ENCODE results near the gene TBX5.
"Not testable (repeated sequence)": the region's sequence is repeated elsewhere in the genome, so short reads cannot be mapped to it uniquely, and the experiment has no call there.

The TBX5 gene

DNA sequence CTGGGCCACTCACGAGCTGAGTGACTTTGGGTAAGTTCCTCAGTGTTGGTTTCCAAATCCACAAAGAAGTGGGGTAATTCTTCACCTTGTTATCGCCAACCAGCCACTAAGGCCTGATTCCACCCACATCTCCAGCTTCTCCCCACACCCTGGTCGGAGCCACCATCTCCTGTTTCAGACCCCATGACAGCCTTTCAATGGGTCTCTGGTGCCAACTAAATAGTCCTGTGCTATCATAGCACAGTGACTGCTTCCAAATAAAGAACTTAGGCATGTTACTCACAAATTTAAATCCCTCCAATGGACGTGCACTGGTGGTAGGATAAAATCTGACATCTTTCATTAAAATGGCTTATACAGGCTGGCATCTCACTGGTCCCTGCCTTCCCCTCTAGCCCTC lies 44.0 kb downstream of the TBX5 start:
- no peak for DNase-seq (ENCODE audit: low spot score)
- TF ChIP-seq, protein P1, sequence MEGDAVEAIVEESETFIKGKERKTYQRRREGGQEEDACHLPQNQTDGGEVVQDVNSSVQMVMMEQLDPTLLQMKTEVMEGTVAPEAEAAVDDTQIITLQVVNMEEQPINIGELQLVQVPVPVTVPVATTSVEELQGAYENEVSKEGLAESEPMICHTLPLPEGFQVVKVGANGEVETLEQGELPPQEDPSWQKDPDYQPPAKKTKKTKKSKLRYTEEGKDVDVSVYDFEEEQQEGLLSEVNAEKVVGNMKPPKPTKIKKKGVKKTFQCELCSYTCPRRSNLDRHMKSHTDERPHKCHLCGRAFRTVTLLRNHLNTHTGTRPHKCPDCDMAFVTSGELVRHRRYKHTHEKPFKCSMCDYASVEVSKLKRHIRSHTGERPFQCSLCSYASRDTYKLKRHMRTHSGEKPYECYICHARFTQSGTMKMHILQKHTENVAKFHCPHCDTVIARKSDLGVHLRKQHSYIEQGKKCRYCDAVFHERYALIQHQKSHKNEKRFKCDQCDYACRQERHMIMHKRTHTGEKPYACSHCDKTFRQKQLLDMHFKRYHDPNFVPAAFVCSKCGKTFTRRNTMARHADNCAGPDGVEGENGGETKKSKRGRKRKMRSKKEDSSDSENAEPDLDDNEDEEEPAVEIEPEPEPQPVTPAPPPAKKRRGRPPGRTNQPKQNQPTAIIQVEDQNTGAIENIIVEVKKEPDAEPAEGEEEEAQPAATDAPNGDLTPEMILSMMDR (IDR thresholded peaks at IDR 0.05; ENCODE audit: extremely low read depth, missing control alignments), result no peak

- TF ChIP-seq, protein P1 (IDR thresholded peaks at IDR 0.05; ENCODE audit: extremely low read depth, missing control alignments), result no peak
- DNase-seq (ENCODE audit: low spot score), result no peak
These were observed 44.4 kb downstream of the TBX5 start for GRCh38 chr12:114361545-114361944.

GRCh38 chr12:114360485-114360884 lies 45.5 kb downstream of the TBX5 start:
- no peak for DNase-seq (ENCODE audit: low spot score)
- TF ChIP-seq, protein P1 (IDR thresholded peaks at IDR 0.05; ENCODE audit: extremely low read depth, missing control alignments), result no peak

GRCh38 chr12:114355389-114356088 lies 50.4 kb downstream of the TBX5 start:
- DNase-seq (ENCODE audit: low spot score), result no peak
- TF ChIP-seq, protein P1 (IDR thresholded peaks at IDR 0.05; ENCODE audit: extremely low read depth, missing control alignments), result peak; percentile 10

DNA sequence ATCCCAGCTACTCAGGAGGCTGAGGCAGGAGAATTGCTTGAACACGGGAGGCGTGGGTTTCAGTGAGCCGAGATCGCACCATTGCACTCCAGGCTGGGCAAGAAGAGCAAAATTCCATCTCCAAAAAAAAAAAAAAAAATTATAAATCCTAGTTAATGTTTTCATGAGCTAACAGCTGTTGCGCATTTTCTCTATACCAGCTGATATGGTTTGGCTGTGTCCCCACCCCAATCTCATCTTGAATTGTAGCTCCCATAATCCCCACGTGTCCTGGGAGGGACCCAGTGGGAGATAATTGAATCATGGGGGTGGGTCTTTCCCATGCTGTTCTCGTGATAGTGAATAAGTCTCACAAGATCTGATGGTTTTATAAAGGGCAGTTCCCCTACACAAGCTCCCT lies 56.7 kb downstream of the TBX5 start:
- not testable (repeated sequence) for DNase-seq (ENCODE audit: low spot score)

GRCh38 chr12:114347861-114348260 lies 58.1 kb downstream of the TBX5 start:
- TF ChIP-seq, protein P1 (IDR thresholded peaks at IDR 0.05; ENCODE audit: extremely low read depth, missing control alignments), result no peak
- DNase-seq (ENCODE audit: low spot score), result no peak

DNA sequence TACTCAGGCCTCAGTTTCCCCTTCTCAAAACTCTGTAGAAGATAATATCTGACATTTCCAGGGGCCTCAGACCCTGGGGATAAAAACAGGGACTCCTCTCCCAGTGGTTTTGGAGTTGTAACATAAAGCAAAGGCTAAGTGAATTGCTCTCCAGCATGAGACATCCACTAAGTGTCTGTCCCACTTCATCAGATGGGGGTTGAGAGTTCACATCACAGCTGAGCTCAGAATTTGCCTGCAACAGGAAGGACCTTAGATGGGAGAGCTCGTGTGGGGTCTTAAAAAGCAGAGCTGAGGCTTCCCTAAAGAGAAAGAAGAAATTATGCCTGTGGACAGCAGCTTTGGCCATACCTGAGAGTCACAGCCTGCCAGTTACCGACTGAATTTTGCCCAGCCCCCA lies 61.1 kb downstream of the TBX5 start:
- DNase-seq (ENCODE audit: low spot score), result no peak
- TF ChIP-seq, protein P1 (IDR thresholded peaks at IDR 0.05; ENCODE audit: extremely low read depth, missing control alignments), result no peak

DNA sequence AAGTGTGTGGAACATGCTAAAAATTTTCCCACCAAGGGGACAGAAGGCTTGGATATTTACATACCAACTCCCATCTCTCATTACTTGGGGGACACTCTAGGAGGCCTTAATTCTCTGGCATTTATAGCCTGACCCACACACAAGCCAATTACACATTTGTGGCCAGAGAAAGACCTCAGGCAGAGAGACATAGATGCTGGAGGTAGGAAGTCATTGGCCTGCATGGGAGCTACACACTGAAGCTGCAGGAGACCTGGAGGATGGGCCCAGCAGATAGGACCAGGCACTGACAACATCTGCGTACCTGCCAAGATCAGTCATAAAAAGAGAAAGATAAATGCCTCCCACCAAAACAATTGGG lies 61.7 kb downstream of the TBX5 start:
- no peak for DNase-seq (ENCODE audit: low spot score)
- TF ChIP-seq, protein P1 (IDR thresholded peaks at IDR 0.05; ENCODE audit: extremely low read depth, missing control alignments), result no peak

All from GM20000 (cell line).